Measurements from ENCODE around the gene CSH2. TPM values are rescaled to one million over a fixed set of nuclear protein-coding genes. Genes with fewer than 3 reads are reported as not detected.

CSH2 gene
- total and polyA plus RNA-seq, 2 of the 13 experiments (the other 11 are each of a cell fraction or from before 2014, with no cell fraction given): not detected

GRCh38 chr17:63842540-63843386, 30.7 kb downstream of the CSH2 start, which contains the start of gene SMARCD2 (continued):
- peak; percentile 82; the same call in 1 of the 2 replicates for TF ChIP-seq ZNF616 (CRISPR knock-in tag; IDR thresholded peaks at IDR 0.05; ENCODE audit: low read depth)
- TF ChIP-seq TOPORS (CRISPR knock-in tag; IDR thresholded peaks at IDR 0.05): peak; percentile 97
- TF ChIP-seq CEBPB (IDR thresholded peaks at IDR 0.05; ENCODE audit: borderline replicate concordance, low read depth, low read length): no peak
- TF ChIP-seq ZNF777 (CRISPR knock-in tag; IDR thresholded peaks at IDR 0.05): peak; percentile 77
- TF ChIP-seq ZNF503 (CRISPR knock-in tag; IDR thresholded peaks at IDR 0.05): peak; percentile 91; the same call in 1 of the 2 replicates
- TF ChIP-seq RFX1 (IDR thresholded peaks at IDR 0.05): no peak
- no peak; the same call in 1 of the 2 replicates for TF ChIP-seq ZNF33B (CRISPR knock-in tag; IDR thresholded peaks at IDR 0.05)
- TF ChIP-seq ZBTB1 (CRISPR knock-in tag; IDR thresholded peaks at IDR 0.05; ENCODE audit: borderline replicate concordance): peak; percentile 89; the same call in 1 of the 2 replicates
- peak; percentile 75; the same call in 1 of the 2 replicates for TF ChIP-seq ARID4A (CRISPR knock-in tag; IDR thresholded peaks at IDR 0.05; ENCODE audit: borderline replicate concordance)
- peak; percentile 90 for TF ChIP-seq EEA1 (CRISPR knock-in tag; IDR thresholded peaks at IDR 0.05; ENCODE audit: borderline replicate concordance)
- TF ChIP-seq NCOA1 (CRISPR knock-in tag; IDR thresholded peaks at IDR 0.05): no peak
- TF ChIP-seq ZNF512 (CRISPR knock-in tag; IDR thresholded peaks at IDR 0.05): no peak
- TF ChIP-seq SALL2 (CRISPR knock-in tag; IDR thresholded peaks at IDR 0.05): peak; percentile 98
- no peak; the same call in 1 of the 2 replicates for TF ChIP-seq ZNF674 (CRISPR knock-in tag; IDR thresholded peaks at IDR 0.05; ENCODE audit: low read depth)
- no peak; the same call in 1 of the 2 replicates for TF ChIP-seq ZSCAN30 (CRISPR knock-in tag; IDR thresholded peaks at IDR 0.05)
- TF ChIP-seq REXO4 (CRISPR knock-in tag; IDR thresholded peaks at IDR 0.05; ENCODE audit: borderline replicate concordance): 0 out of 2 replicates have a peak, but pooled peaks have one; percentile 63
- TF ChIP-seq MEF2D (CRISPR knock-in tag; IDR thresholded peaks at IDR 0.05): peak; percentile 58; the same call in 1 of the 2 replicates
- TF ChIP-seq SMYD3 (CRISPR knock-in tag; IDR thresholded peaks at IDR 0.05): peak; percentile 98
- TF ChIP-seq ZMAT3 (CRISPR knock-in tag; conservative IDR thresholded peaks at IDR 0.05): peak; percentile 92
- TF ChIP-seq ZBTB3 (CRISPR knock-in tag; IDR thresholded peaks at IDR 0.05; ENCODE audit: borderline replicate concordance, low read depth): peak; percentile 86
- TF ChIP-seq ZNF792 (CRISPR knock-in tag; IDR thresholded peaks at IDR 0.05): peak; percentile 86
- peak; percentile 40; the same call in 1 of the 2 replicates for TF ChIP-seq ARNTL (CRISPR knock-in tag; IDR thresholded peaks at IDR 0.05)
- TF ChIP-seq KLF12 (CRISPR knock-in tag; IDR thresholded peaks at IDR 0.05; ENCODE audit: borderline replicate concordance): peak; percentile 99
